Endothelial cell of umbilical vein (primary cell): ENCODE measurements around the gene RPGRIP1L. TPM values are rescaled to one million over a fixed set of nuclear protein-coding genes. Genes with fewer than 3 reads are reported as not detected.

ENCODE experiments used
- BruUV-seq: library from RNA; stranded (reverse); fragments of 400-500 nt; replicated peaks from 2 replicates; lab custom pipeline; 2021; lab: Mats Ljungman, UMichigan
- CTCF ChIA-PET: fragments of 300-600, 350-600 bp; sonication (Branson Sonifier 250); formaldehyde crosslinking; loops from one replicate; lab custom pipeline; 2021; ENCODE audit warnings: antibody characterized with exemption, inconsistent platforms; lab: Charles Lee
- POLR2A ChIA-PET: fragments of 300-600, 350-600 bp; sonication (Branson Sonifier 250); formaldehyde crosslinking; loops from one replicate; lab custom pipeline; 2021; ENCODE audit warnings: antibody characterized with exemption, inconsistent platforms; lab: Charles Lee
- DNase-seq: peaks from one replicate; pipeline ENCODE4 v3.0.0-alpha.2; 2011; ENCODE audit warnings: low read depth, low spot score
- FAIRE-seq: peaks from 2 replicates; lab custom pipeline; 2011; peaks lifted over from hg19 to GRCh38; lab: Jason Lieb, UNC
- H2AFZ ChIP-seq: 2 replicates; pipeline ENCODE4 v1.6.0; 2012; ENCODE audit warnings: low read depth, low read length, control low read depth, inconsistent platforms
- H3K27ac ChIP-seq: 2 replicates; pipeline ENCODE4 v1.5.1; 2011; ENCODE audit warnings: low read depth, mild to moderate bottlenecking, control low read depth, low read length, moderate library complexity; ENCODE audit not compliant: insufficient read depth
- H3K27me3 ChIP-seq, 2 experiments: 2 replicates each; pipeline versions ENCODE4 v1.6.0 to v1.6.1; 2011; ENCODE audit warnings: low read length in 2 of 2, mixed read lengths in 1 of 2; ENCODE audit not compliant: control insufficient read depth in 2 of 2, insufficient read depth in 2 of 2
- H3K36me3 ChIP-seq, 2 experiments: 2 replicates in 1 of 2; 3 replicates in 1 of 2; pipeline ENCODE4 v1.5.1; 2011; ENCODE audit warnings: low read length in 2 of 2, mild to moderate bottlenecking in 1 of 2, moderate library complexity in 1 of 2; ENCODE audit not compliant: control insufficient read depth in 2 of 2, insufficient read depth in 2 of 2; ENCODE audit errors: extremely low read depth in 1 of 2
- H3K4me1 ChIP-seq: 3 replicates; pipeline ENCODE4 v1.5.1; 2011; ENCODE audit warnings: mild to moderate bottlenecking, low read length; ENCODE audit not compliant: control insufficient read depth, insufficient read depth; ENCODE audit errors: extremely low read depth
- H3K4me2 ChIP-seq: 2 replicates; pipeline ENCODE4 v1.6.1; 2011; ENCODE audit warnings: low read length, control low read depth, mixed read lengths; ENCODE audit not compliant: insufficient read depth
- H3K4me3 ChIP-seq, 3 experiments: fragments of 200-600 bp in 1 of 3; sonication (generic), shearing (Covaris generic) in 1 of 3; replicated peaks in 1 of 3; 2 replicates each; pipeline ENCODE4 v1.5.1; 2011 to 2016; ENCODE audit warnings: control low read depth in 3 of 3, low read length in 3 of 3, mild to moderate bottlenecking in 2 of 3, inconsistent platforms in 1 of 3, low read depth in 1 of 3, moderate library complexity in 1 of 3; ENCODE audit not compliant: insufficient read depth in 1 of 3
- H3K79me2 ChIP-seq: 2 replicates; pipeline ENCODE4 v1.6.0; 2012; ENCODE audit warnings: low read length, inconsistent platforms; ENCODE audit not compliant: control insufficient read depth, insufficient read depth
- H3K9ac ChIP-seq: replicated peaks from 2 replicates; pipeline ENCODE3; 2011; ENCODE audit warnings: low read length, control low read depth; ENCODE audit not compliant: insufficient read depth; ENCODE audit errors: extremely low read depth
- H3K9me1 ChIP-seq: replicated peaks from 3 replicates; pipeline ENCODE4 v1.6.0; 2011; ENCODE audit warnings: mild to moderate bottlenecking, low read length; ENCODE audit not compliant: control insufficient read depth, insufficient read depth; ENCODE audit errors: extremely low read depth
- H3K9me3 ChIP-seq: replicated peaks from 2 replicates; pipeline ENCODE4 v1.5.1; 2012; ENCODE audit warnings: low read length, inconsistent platforms; ENCODE audit not compliant: control insufficient read depth, insufficient read depth
- H4K20me1 ChIP-seq: replicated peaks from 2 replicates; pipeline ENCODE3; 2011; ENCODE audit warnings: mild to moderate bottlenecking, low read length; ENCODE audit not compliant: control insufficient read depth, insufficient read depth; ENCODE audit errors: extremely low read depth
- EZH2 ChIP-seq: IDR thresholded peaks from 2 replicates; pipeline ENCODE4 v1.6.1; 2012; ENCODE audit warnings: borderline replicate concordance, low read depth, mild to moderate bottlenecking, moderate library complexity, low read length, inconsistent platforms; ENCODE audit not compliant: severe bottlenecking
- FOS ChIP-seq: IDR thresholded peaks from 2 replicates; pipeline ENCODE4 v1.6.1; 2011; ENCODE audit warnings: mild to moderate bottlenecking, low read length, moderate library complexity, borderline replicate concordance; ENCODE audit not compliant: insufficient read depth
- GATA2 ChIP-seq: IDR thresholded peaks from 2 replicates; pipeline ENCODE4 v1.7.0; 2011; ENCODE audit warnings: low read depth, mild to moderate bottlenecking, moderate library complexity, mixed read lengths, low read length; ENCODE audit not compliant: insufficient read length, insufficient read depth
- JUN ChIP-seq: IDR thresholded peaks from 2 replicates; pipeline ENCODE4 v1.6.1; 2011; ENCODE audit warnings: borderline replicate concordance, low read depth; ENCODE audit not compliant: insufficient read length, insufficient read depth
- MYC ChIP-seq: IDR thresholded peaks from one replicate; pipeline ENCODE4 v1.6.1; 2011; ENCODE audit warnings: mild to moderate bottlenecking, low read depth, low read length
- POLR2A ChIP-seq: IDR thresholded peaks from 2 replicates; pipeline ENCODE4 v1.6.1; 2012; ENCODE audit warnings: low read depth, mild to moderate bottlenecking, control low read depth, low read length
- POLR2AphosphoS5 ChIP-seq: IDR thresholded peaks from 2 replicates; pipeline ENCODE4 v1.6.1; 2012; ENCODE audit warnings: low read depth, mild to moderate bottlenecking, control low read depth, low read length, moderate library complexity; ENCODE audit not compliant: insufficient read depth
- dilution Hi-C: fragments of 300-500 bp; cut with MboI; formaldehyde crosslinking; loops from one replicate; pipeline ENCODE4 v1.15.0; 2019; ENCODE audit warnings: low sequenced_read_pairs; ENCODE audit not compliant: extremely low pct_ligation_motif_present
- intact Hi-C: fragments of 100-400 bp; cut with micrococcal nuclease; formaldehyde crosslinking; loops from one replicate; pipeline ENCODE4 v1.10.0; 2022
- polyA plus RNA-seq, 4 experiments: library from polyadenylated mRNA; depleted of rRNA in 3 of 4; stranded (reverse) in 3 of 4; unstranded in 1 of 4; fragments of >200 nt; gene quantifications; 2 replicates each; pipeline versions ENCODE4 v1.2.1 to v1.2.3, GENCODE V29; 2011 to 2012; ENCODE audit warnings: missing spikeins in 1 of 4
- total RNA-seq: library from RNA; stranded (reverse); gene quantifications from 2 replicates; pipeline ENCODE4 v1.2.3, GENCODE V29; 2021
- TF ChIP-seq, protein P1 (sequence below): IDR thresholded peaks from 2 replicates; pipeline ENCODE4 v1.6.1; 2011; ENCODE audit not compliant: insufficient read depth, insufficient read length
- TF ChIP-seq, protein P2 (sequence below), 2 donors: IDR thresholded peaks; 1 replicate in 1 of 2; 2 replicates in 1 of 2; pipeline ENCODE4 v1.5.1; 2011; ENCODE audit warnings: low read length in 2 of 2, mild to moderate bottlenecking in 2 of 2, moderate library complexity in 2 of 2, control low read depth in 1 of 2, inconsistent platforms in 1 of 2, low read depth in 1 of 2; ENCODE audit not compliant: insufficient read depth in 1 of 2; ENCODE audit errors: extremely low read depth in 1 of 2

The RPGRIP1L gene
- total and polyA plus RNA-seq, 2 donors (not counting 3 experiments of a cell fraction or from before 2014, with no cell fraction given): 3.2 to 13.2 TPM

DNA sequence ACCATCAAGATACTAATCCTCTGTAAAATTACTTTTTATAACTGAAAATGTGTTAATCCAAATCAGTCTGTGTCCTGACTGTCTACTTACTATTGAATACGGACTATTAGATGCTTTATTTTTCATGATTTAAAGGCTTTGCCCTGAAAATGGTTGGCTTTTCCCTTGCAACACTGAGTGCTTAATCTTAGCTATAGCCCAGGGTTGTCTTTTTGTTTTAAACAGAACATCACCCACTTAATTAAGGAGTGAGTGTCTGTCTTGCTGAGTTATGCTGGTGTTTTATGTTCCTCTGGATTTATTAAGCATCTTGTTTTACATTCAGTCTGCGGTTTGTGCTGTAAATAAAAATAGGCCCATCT lies 11.3 kb upstream of the RPGRIP1L start:
- Histone ChIP-seq H3K79me2 (peaks cover 34% of the 10 kb centered on the region), H3K9ac (no peak overlapping the region), H3K36me3 (no peaks in the 10 kb centered on the region), H3K9me1 (no peaks in the 10 kb centered on the region), H3K4me2 (no peak overlapping the region), H3K4me3 (no peak overlapping the region), H3K27ac (no peak overlapping the region), H3K27me3 (no peaks in the 10 kb centered on the region), H4K20me1 (peaks cover 4% of the 10 kb centered on the region), H3K9me3 (no peaks in the 10 kb centered on the region), H3K4me1 (no peaks in the 10 kb centered on the region), H2AFZ (no peak overlapping the region)
- POLR2A ChIA-PET: no interaction called here
- dilution Hi-C loops (no loop called here), intact Hi-C loops (no loop called here)
- CTCF ChIA-PET: interaction anchor here (1.0 kb wide), 1 partner anchor 21 kb away, joined by 3 read pairs; no protein-coding TSS in a partner anchor
- FAIRE-seq (no peak), DNase-seq (no peak)
- no peak for TF ChIP-seq EZH2
- TF ChIP-seq, protein P1, sequence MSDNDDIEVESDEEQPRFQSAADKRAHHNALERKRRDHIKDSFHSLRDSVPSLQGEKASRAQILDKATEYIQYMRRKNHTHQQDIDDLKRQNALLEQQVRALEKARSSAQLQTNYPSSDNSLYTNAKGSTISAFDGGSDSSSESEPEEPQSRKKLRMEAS: no peak
- no peak for TF ChIP-seq GATA2
- BruUV-seq: no TSS peak

DNA sequence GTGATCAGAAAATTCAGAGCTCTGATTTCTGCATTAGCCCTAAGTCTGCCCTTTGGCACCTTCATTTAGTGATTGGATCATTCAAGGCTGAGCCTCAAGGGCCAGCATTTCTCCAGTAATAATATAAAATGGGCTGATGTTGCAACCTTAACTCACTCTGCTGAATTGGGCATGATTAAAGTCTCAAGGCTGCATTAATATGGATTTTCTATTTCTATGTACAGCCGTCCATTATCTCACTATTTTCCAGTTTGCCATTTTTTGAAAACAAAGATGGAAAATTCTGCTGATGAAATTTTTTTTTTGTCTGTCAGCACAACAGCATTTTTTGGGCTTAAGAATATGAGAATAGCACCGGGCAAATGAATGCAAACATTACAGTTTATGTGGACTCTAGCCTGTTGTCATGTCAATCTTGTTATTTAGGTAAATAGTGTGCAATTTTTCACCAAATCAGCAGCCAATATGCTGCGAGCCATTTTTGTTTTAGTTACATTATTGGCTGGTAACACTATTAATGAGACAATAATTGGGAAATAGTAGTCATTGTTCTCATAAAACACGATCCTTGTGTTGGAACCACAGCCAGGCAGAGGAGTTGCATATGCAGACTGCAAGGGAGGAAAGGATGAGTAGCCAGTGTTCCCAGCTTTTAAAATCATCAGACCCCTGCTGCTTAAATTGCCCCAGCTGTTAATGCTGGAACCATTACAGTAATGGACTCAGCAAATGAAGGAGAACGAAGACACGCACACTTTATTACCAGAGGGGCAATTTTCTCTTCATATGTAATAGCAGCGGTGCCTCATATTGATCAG lies 10.8 kb upstream of the RPGRIP1L start:
- H2AFZ ChIP-seq: no peak overlapping the region
- POLR2A ChIA-PET: no interaction called here
- H3K9me3 ChIP-seq: no peaks in the 10 kb centered on the region
- CTCF ChIA-PET: no interaction called here
- H4K20me1 ChIP-seq: peaks cover 4% of the 10 kb centered on the region
- TF ChIP-seq, protein P1: no peak
- TF ChIP-seq GATA2 (no peak), POLR2AphosphoS5 (no peak), MYC (no peak), EZH2 (no peak), POLR2A (no peak), FOS (no peak), JUN (no peak)
- TF ChIP-seq, protein P2, sequence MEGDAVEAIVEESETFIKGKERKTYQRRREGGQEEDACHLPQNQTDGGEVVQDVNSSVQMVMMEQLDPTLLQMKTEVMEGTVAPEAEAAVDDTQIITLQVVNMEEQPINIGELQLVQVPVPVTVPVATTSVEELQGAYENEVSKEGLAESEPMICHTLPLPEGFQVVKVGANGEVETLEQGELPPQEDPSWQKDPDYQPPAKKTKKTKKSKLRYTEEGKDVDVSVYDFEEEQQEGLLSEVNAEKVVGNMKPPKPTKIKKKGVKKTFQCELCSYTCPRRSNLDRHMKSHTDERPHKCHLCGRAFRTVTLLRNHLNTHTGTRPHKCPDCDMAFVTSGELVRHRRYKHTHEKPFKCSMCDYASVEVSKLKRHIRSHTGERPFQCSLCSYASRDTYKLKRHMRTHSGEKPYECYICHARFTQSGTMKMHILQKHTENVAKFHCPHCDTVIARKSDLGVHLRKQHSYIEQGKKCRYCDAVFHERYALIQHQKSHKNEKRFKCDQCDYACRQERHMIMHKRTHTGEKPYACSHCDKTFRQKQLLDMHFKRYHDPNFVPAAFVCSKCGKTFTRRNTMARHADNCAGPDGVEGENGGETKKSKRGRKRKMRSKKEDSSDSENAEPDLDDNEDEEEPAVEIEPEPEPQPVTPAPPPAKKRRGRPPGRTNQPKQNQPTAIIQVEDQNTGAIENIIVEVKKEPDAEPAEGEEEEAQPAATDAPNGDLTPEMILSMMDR (IDR thresholded peaks at IDR 0.05; ENCODE audit: extremely low read depth in 1 of 2, insufficient read depth in 1 of 2, low read depth in 1 of 2, low read length in 2 of 2): no peak
- H3K4me1 ChIP-seq: no peaks in the 10 kb centered on the region
- no peak overlapping the region for H3K4me3 ChIP-seq
- H3K4me2 ChIP-seq: no peak overlapping the region
- FAIRE-seq (no peak), DNase-seq (no peak)
- H3K27ac ChIP-seq: no peak overlapping the region
- H3K27me3 ChIP-seq: no peaks in the 10 kb centered on the region
- no peak overlapping the region for H3K9ac ChIP-seq
- H3K79me2 ChIP-seq: peaks cover 36% of the 10 kb centered on the region
- no TSS peak for BruUV-seq
- H3K9me1 ChIP-seq: no peaks in the 10 kb centered on the region
- dilution Hi-C loops: no loop called here
- H3K36me3 ChIP-seq: no peaks in the 10 kb centered on the region
- intact Hi-C loops: no loop called here
